Thymus (tissue), 11 donors: ENCODE measurements around the gene TOX3. TPM values are rescaled to one million over a fixed set of nuclear protein-coding genes. Genes with fewer than 3 reads are reported as not detected.
A peak's percentile ranks its signal among the peaks of the same experiment; 100 is the strongest.

Experiments used
- DNase-seq, 9 donors: peaks; one replicate each; pipeline ENCODE4 v3.0.0-alpha.2; 2013; ENCODE audit warnings: low spot score in 9 of 9, low read depth in 6 of 9, missing footprints in 1 of 9
- H3K27ac ChIP-seq, 2 donors: one replicate each; pipeline ENCODE4 v1.5.1; 2013; ENCODE audit warnings: control low read depth in 1 of 2, low read depth in 1 of 2, low read length in 1 of 2, mild to moderate bottlenecking in 1 of 2, moderate library complexity in 1 of 2
- H3K27me3 ChIP-seq, 2 donors: one replicate each; pipeline ENCODE4 v1.5.1; 2013; ENCODE audit warnings: low read length in 1 of 2; ENCODE audit not compliant: control insufficient read depth in 2 of 2, insufficient read depth in 1 of 2
- H3K36me3 ChIP-seq, 2 donors: one replicate each; pipeline ENCODE4 v1.5.1; 2013; ENCODE audit warnings: low read length in 1 of 2, mild to moderate bottlenecking in 1 of 2, moderate library complexity in 1 of 2; ENCODE audit not compliant: control insufficient read depth in 2 of 2, insufficient read depth in 2 of 2
- H3K4me1 ChIP-seq, 2 donors: one replicate each; pipeline ENCODE4 v1.5.1; 2013; ENCODE audit warnings: low read length in 2 of 2; ENCODE audit not compliant: control insufficient read depth in 2 of 2, insufficient read depth in 2 of 2
- H3K4me3 ChIP-seq, 2 donors: one replicate each; pipeline ENCODE4 v1.5.1; 2013; ENCODE audit warnings: low read length in 2 of 2, control low read depth in 1 of 2, mild to moderate bottlenecking in 1 of 2
- H3K9me3 ChIP-seq, 2 donors: one replicate each; pipeline ENCODE4 v1.5.1; 2013; ENCODE audit warnings: low read length in 1 of 2, mild to moderate bottlenecking in 1 of 2; ENCODE audit not compliant: control insufficient read depth in 2 of 2, insufficient read depth in 1 of 2
- WGBS: extraction: QIAGEN DNeasy Blood & Tissue Kit; methylation state at CpG from one replicate; pipeline ENCODE4 v1.1.7; 2013; 5-methylcytosine and 5-hydroxymethylcytosine counted together
- polyA plus RNA-seq: library from polyadenylated mRNA; stranded (reverse); fragments of 200-250 nt; gene quantifications from one replicate; pipeline ENCODE4 v1.2.3, GENCODE V29; 2013
- total RNA-seq: library from RNA; stranded (reverse); fragments of 120-200 nt; gene quantifications from one replicate; pipeline ENCODE4 v1.2.4, GENCODE V29; 2013
- donor health status: healthy.

The TOX3 gene
- total and polyA plus RNA-seq, 2 donors: 0.87 to 0.90 TPM

GRCh38 chr16:52545222-52545897, 1.6 kb downstream of the TOX3 start:
- H3K4me3 ChIP-seq: peak overlapping the region; percentile 5 to 22
- no peak overlapping the region for H3K27ac ChIP-seq
- no peaks in the 10 kb centered on the region for H3K36me3 ChIP-seq
- no peak for DNase-seq
- peaks cover 43 to 46% of the 10 kb centered on the region in 2 donors for H3K27me3 ChIP-seq
- H3K4me1 ChIP-seq: no peaks in the 10 kb centered on the region
- 5% methylated on average over 36 of the region's 36 CpGs for WGBS
- H3K9me3 ChIP-seq: no peaks in the 10 kb centered on the region

- Histone ChIP-seq H3K9me3 (no peaks in the 10 kb centered on the region), H3K4me3 (peak overlapping the region in 1 of 2 donors; percentile 22), H3K27me3 (peaks cover 43 to 46% of the 10 kb centered on the region in 2 donors), H3K4me1 (no peaks in the 10 kb centered on the region), H3K36me3 (no peaks in the 10 kb centered on the region), H3K27ac (no peak overlapping the region)
- WGBS: 18% methylated on average over 2 of the region's 2 CpGs
- DNase-seq: no peak
These were observed 2.2 kb downstream of the TOX3 start for GRCh38 chr16:52544703-52545102.

- Histone ChIP-seq H3K4me3 (no peak overlapping the region), H3K27ac (no peak overlapping the region), H3K36me3 (no peaks in the 10 kb centered on the region), H3K4me1 (no peaks in the 10 kb centered on the region), H3K27me3 (peaks cover 35 to 42% of the 10 kb centered on the region in 2 donors), H3K9me3 (no peaks in the 10 kb centered on the region)
- DNase-seq: no peak
- WGBS: 75% methylated on average over 4 of the region's 4 CpGs
These were observed 3.3 kb downstream of the TOX3 start for GRCh38 chr16:52543654-52544053.

DNA sequence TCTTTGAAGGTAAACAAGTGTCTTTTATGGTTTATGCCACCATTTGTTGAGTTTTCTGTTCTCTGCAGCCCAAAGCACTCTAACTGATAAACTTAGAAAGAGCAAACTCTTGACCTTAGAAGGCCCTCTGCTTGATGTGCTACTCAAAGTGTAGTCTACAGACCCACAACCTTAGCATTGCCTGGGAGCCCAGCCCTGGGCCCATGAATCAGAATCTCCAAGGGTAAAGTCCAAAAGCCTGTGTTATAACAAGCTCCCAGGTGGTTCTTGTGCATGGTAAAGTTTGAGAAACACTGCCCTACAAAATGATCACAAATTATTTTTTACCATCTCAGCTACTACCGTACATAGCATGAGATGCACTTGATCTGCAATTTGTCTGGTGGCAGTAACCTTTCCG, 6.0 kb downstream of the TOX3 start:
- DNase-seq: no peak
- Histone ChIP-seq H3K4me1 (no peaks in the 10 kb centered on the region), H3K4me3 (no peak overlapping the region), H3K36me3 (no peaks in the 10 kb centered on the region), H3K27me3 (peaks cover 14 to 15% of the 10 kb centered on the region in 2 donors), H3K27ac (no peak overlapping the region), H3K9me3 (no peaks in the 10 kb centered on the region)
- WGBS: 95% methylated on average over 2 of the region's 2 CpGs

DNA sequence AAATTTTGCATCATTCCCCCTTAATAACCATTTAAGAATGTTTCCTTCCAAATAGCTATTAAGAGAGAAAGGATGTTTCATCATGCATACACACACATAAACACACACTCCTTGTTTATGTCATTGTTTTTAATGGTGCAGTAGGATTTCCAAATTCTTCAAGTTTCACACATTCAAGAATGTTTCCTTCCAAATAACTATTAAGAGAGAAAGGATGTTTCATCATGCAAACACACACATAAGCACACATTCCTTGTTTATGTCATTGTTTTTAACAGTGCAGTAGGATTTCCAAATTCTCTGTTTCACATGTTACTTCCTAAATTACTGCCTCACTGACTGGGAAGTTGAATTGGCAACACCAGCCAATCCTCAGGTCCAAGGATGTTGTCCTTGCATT, 7.8 kb downstream of the TOX3 start:
- H3K36me3 ChIP-seq: no peaks in the 10 kb centered on the region
- DNase-seq: no peak
- H3K27me3 ChIP-seq: no peaks in the 10 kb centered on the region
- no peak overlapping the region for H3K4me3 ChIP-seq
- no peak overlapping the region for H3K27ac ChIP-seq
- H3K9me3 ChIP-seq: no peaks in the 10 kb centered on the region
- no peaks in the 10 kb centered on the region for H3K4me1 ChIP-seq

GRCh38 chr16:52538511-52538910, 8.4 kb downstream of the TOX3 start:
- Histone ChIP-seq H3K27me3 (no peaks in the 10 kb centered on the region), H3K36me3 (no peaks in the 10 kb centered on the region), H3K27ac (no peak overlapping the region), H3K9me3 (no peaks in the 10 kb centered on the region), H3K4me3 (no peak overlapping the region), H3K4me1 (no peaks in the 10 kb centered on the region)
- 76% methylated on average over 1 of the region's 1 CpG for WGBS
- no peak for DNase-seq

GRCh38 chr16:52537516-52537915, 9.4 kb downstream of the TOX3 start:
- WGBS: 78% methylated on average over 3 of the region's 3 CpGs
- DNase-seq: no peak

GRCh38 chr16:52535076-52535475, 11.9 kb downstream of the TOX3 start:
- no peak for DNase-seq
- 88% methylated on average over 3 of the region's 3 CpGs for WGBS
- Histone ChIP-seq H3K27ac (no peak overlapping the region), H3K9me3 (no peaks in the 10 kb centered on the region), H3K27me3 (no peaks in the 10 kb centered on the region), H3K4me3 (no peak overlapping the region), H3K4me1 (no peaks in the 10 kb centered on the region), H3K36me3 (no peaks in the 10 kb centered on the region)

More at GRCh38 chr16:52537516-52537915, 9.4 kb downstream of the TOX3 start:
- H3K27ac ChIP-seq: no peak overlapping the region
- no peaks in the 10 kb centered on the region for H3K36me3 ChIP-seq
- no peaks in the 10 kb centered on the region for H3K27me3 ChIP-seq
- no peak overlapping the region for H3K4me3 ChIP-seq
- no peaks in the 10 kb centered on the region for H3K4me1 ChIP-seq
- H3K9me3 ChIP-seq: no peaks in the 10 kb centered on the region

DNA sequence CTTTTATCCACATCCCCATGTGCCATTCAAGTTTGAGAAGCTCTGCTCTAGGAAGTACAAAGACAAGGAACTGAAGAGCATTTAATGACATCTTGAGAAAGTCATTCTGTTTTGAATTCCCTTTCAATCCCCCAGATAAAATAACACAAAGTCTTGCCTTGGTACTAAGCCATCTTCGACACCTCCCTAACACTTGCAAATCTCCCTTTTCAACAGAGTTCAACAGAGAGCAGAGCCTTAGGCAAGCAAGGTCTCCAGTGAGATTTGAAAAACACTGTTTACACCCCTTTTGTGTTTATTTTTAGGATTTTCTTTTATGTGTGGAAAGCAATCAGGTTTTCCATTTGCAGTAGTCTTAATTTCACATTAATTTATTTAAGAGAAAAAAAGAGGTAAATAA, 13.6 kb downstream of the TOX3 start:
- no peak for DNase-seq
- Histone ChIP-seq H3K9me3 (no peaks in the 10 kb centered on the region), H3K4me1 (no peaks in the 10 kb centered on the region), H3K27me3 (no peaks in the 10 kb centered on the region), H3K36me3 (no peaks in the 10 kb centered on the region), H3K4me3 (no peak overlapping the region), H3K27ac (no peak overlapping the region)
- WGBS: 74% methylated on average over 1 of the region's 1 CpG
